Colonic mucosa (tissue), 4 donors: ENCODE measurements around the gene WDR5. TPM values are rescaled to one million over a fixed set of nuclear protein-coding genes. Genes with fewer than 3 reads are reported as not detected.

ENCODE experiments used
- DNase-seq: peaks from one replicate; pipeline ENCODE4 v3.0.0-alpha.2; 2020
- H3K27ac ChIP-seq: fragments of 200-600 bp; one replicate; pipeline ENCODE4 v1.8.0; 2021
- H3K27me3 ChIP-seq: fragments of 200-600 bp; one replicate; pipeline ENCODE4 v1.8.0; 2021
- H3K36me3 ChIP-seq: fragments of 200-600 bp; one replicate; pipeline ENCODE4 v1.8.0; 2021
- H3K4me1 ChIP-seq: fragments of 200-600 bp; one replicate; pipeline ENCODE4 v1.8.0; 2021; ENCODE audit warnings: mild to moderate bottlenecking
- H3K4me3 ChIP-seq: fragments of 200-600 bp; one replicate; pipeline ENCODE4 v1.8.0; 2021
- H3K9ac ChIP-seq, 2 donors: one replicate each; pipeline ENCODE4 v1.7.0; 2013; ENCODE audit warnings: control low read depth in 2 of 2, low read depth in 2 of 2, low read length in 2 of 2
- H3K9me3 ChIP-seq: fragments of 200-600 bp; one replicate; pipeline ENCODE4 v1.8.0; 2021
- CTCF ChIP-seq: fragments of 200-600 bp; IDR thresholded peaks from one replicate; pipeline ENCODE4 v1.8.0; 2022; ENCODE audit warnings: antibody characterized with exemption, mild to moderate bottlenecking
- intact Hi-C: fragments of 100-400 bp; cut with DNase I; formaldehyde crosslinking; loops from one replicate; pipeline ENCODE4 v1.14.1; 2022
- total RNA-seq, 2 donors: library from RNA; stranded (reverse); fragmentation: NEBNext Ultra II Directional in 1 of 2; extraction: Animal tissue kit (Norgen Biotek cat#: 25700) in 1 of 2; gene quantifications; one replicate each; pipeline ENCODE4 v1.2.1, GENCODE V29; 2021
- donor health status: healthy.
- donor health status: DM: no; HTN: no; CAD: no.
- donor health status: DM: no; HTN: no; CAD: no.

WDR5 gene
- total RNA-seq, 2 donors from 2014 or later, result 22.6 to 38.2 TPM

GRCh38 chr9:134189470-134190231 lies 53.8 kb downstream of the WDR5 start:
- H3K9ac ChIP-seq, result no peak overlapping the region
- intact Hi-C loops, result no loop called here
- H3K36me3 ChIP-seq, result no peaks in the 10 kb centered on the region
- H3K27ac ChIP-seq, result no peak overlapping the region
- DNase-seq, result no peak
- no peak overlapping the region for H3K4me3 ChIP-seq
- no peaks in the 10 kb centered on the region for H3K27me3 ChIP-seq
- no peaks in the 10 kb centered on the region for H3K4me1 ChIP-seq
- no peak for TF ChIP-seq CTCF
- H3K9me3 ChIP-seq, result no peaks in the 10 kb centered on the region

GRCh38 chr9:134190232-134191121 lies 54.6 kb downstream of the WDR5 start:
- no peak for TF ChIP-seq CTCF
- Histone ChIP-seq H3K4me3 (no peak overlapping the region), H3K9ac (no peak overlapping the region), H3K27ac (no peak overlapping the region), H3K4me1 (no peaks in the 10 kb centered on the region), H3K27me3 (no peaks in the 10 kb centered on the region), H3K36me3 (no peaks in the 10 kb centered on the region), H3K9me3 (no peaks in the 10 kb centered on the region)
- intact Hi-C loops, result no loop called here
- DNase-seq, result no peak

- Histone ChIP-seq H3K9ac (no peak overlapping the region), H3K4me1 (no peaks in the 10 kb centered on the region), H3K9me3 (no peaks in the 10 kb centered on the region), H3K36me3 (no peaks in the 10 kb centered on the region), H3K27ac (no peak overlapping the region), H3K4me3 (no peak overlapping the region), H3K27me3 (no peaks in the 10 kb centered on the region)
- intact Hi-C loops, result no loop called here
- no peak for DNase-seq
- no peak for TF ChIP-seq CTCF
Measured at GRCh38 chr9:134191455-134192209, 55.8 kb downstream of the WDR5 start.

- no peak for DNase-seq
- intact Hi-C loops, result no loop called here
- Histone ChIP-seq H3K27ac (no peak overlapping the region), H3K9me3 (no peaks in the 10 kb centered on the region), H3K4me3 (no peak overlapping the region), H3K36me3 (no peaks in the 10 kb centered on the region), H3K4me1 (no peaks in the 10 kb centered on the region), H3K9ac (no peak overlapping the region), H3K27me3 (no peaks in the 10 kb centered on the region)
- no peak for TF ChIP-seq CTCF
Measured at GRCh38 chr9:134192311-134192950, 56.5 kb downstream of the WDR5 start.
